Bronchial epithelial cell (primary cell): ENCODE results near the gene PCYT1A. TPM values are rescaled to one million over a fixed set of nuclear protein-coding genes. Genes with fewer than 3 reads are reported as not detected.

Experiments
- DNase-seq: peaks from one replicate; pipeline ENCODE4 v3.0.0-alpha.2; 2010; ENCODE audit warnings: low read depth
- FAIRE-seq: peaks from 2 replicates; lab custom pipeline; 2011; peaks lifted over from hg19 to GRCh38; lab: Jason Lieb, UNC
- H3K27me3 ChIP-seq: 2 replicates; pipeline ENCODE4 v1.5.1; 2011; ENCODE audit warnings: low read length; ENCODE audit not compliant: control insufficient read depth, insufficient read depth
- H3K36me3 ChIP-seq: 2 replicates; pipeline ENCODE4 v1.5.1; 2011; ENCODE audit warnings: low read length; ENCODE audit not compliant: control insufficient read depth, insufficient read depth
- H3K4me3 ChIP-seq: 2 replicates; pipeline ENCODE4 v1.5.1; 2011; ENCODE audit warnings: mild to moderate bottlenecking, low read depth, low read length, control low read depth
- CTCF ChIP-seq: IDR thresholded peaks from 2 replicates; pipeline ENCODE4 v1.5.1; 2011; ENCODE audit warnings: mild to moderate bottlenecking, moderate library complexity, low read length, control low read depth, inconsistent platforms; ENCODE audit not compliant: insufficient read depth, severe bottlenecking
- total RNA-seq: library from RNA; depleted of rRNA; stranded (reverse); fragments of >200 nt; gene quantifications from 2 replicates; pipeline ENCODE4 v1.2.1, GENCODE V29; 2014

PCYT1A gene
- total RNA-seq, 1 donor from 2014 or later = 52.9 TPM

- Histone ChIP-seq H3K36me3 (peaks cover 1% of the 10 kb centered on the region), H3K4me3 (no peak overlapping the region), H3K27me3 (no peaks in the 10 kb centered on the region)
- DNase-seq (no peak), FAIRE-seq (no peak)
- TF ChIP-seq CTCF = no peak
These were observed 6.7 kb downstream of the PCYT1A start for GRCh38 chr3:196280689-196281440.

- Histone ChIP-seq H3K36me3 (peaks cover 18% of the 10 kb centered on the region), H3K27me3 (no peaks in the 10 kb centered on the region), H3K4me3 (no peak overlapping the region)
- FAIRE-seq (no peak), DNase-seq (no peak)
- no peak for TF ChIP-seq CTCF
These were observed 12.4 kb downstream of the PCYT1A start for GRCh38 chr3:196275126-196275525.

GRCh38 chr3:196274585-196274984, 12.9 kb downstream of the PCYT1A start:
- Histone ChIP-seq H3K27me3 (no peaks in the 10 kb centered on the region), H3K36me3 (peaks cover 18% of the 10 kb centered on the region), H3K4me3 (no peak overlapping the region)
- FAIRE-seq (no peak), DNase-seq (peak; percentile 28)
- no peak for TF ChIP-seq CTCF

DNA sequence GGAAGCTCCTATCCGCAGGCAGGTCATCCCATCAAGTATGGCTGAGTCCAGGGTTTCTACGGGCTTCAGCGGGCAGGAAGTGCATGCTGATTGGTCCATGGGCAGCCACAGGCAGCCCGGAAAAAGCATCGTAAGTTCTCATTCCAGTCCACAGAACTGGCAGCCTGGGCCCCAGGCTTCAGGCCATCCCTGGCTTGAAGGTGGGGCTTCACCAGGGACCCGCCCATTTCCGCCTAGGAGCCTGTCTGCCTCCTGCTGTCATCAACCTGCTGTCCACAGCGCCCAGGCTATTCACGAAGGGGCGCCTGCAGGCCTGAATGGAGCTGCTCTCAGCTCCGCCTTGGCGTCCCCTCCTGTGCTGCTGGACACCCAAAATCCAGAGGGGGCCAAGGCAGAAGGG, 13.9 kb downstream of the PCYT1A start:
- H3K36me3 ChIP-seq = peaks cover 19% of the 10 kb centered on the region
- FAIRE-seq (no peak), DNase-seq (no peak)
- no peaks in the 10 kb centered on the region for H3K27me3 ChIP-seq
- H3K4me3 ChIP-seq = no peak overlapping the region
- TF ChIP-seq CTCF = no peak

DNA sequence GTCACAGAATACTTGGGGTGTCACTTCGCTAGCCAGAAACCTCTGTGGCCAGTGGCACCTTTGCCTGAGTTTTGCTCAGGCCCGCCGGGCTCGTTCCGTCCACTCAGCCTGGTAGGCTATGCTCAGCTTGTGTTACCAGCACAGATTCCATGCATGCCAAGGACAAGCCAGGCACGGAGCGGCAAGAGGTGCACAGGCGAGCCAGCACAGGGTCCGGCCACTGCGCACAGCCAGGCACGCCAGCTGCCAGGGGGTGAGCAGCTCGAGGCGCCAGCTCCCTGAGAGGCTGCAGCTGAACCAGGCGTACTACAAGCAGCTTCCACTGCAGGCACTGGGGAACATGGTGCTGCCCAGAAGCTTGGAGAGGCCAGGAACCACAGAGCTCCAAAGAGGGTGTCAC, 14.7 kb downstream of the PCYT1A start:
- peaks cover 19% of the 10 kb centered on the region for H3K36me3 ChIP-seq
- no peak overlapping the region for H3K4me3 ChIP-seq
- DNase-seq = no peak
- no peak for TF ChIP-seq CTCF
- H3K27me3 ChIP-seq = no peaks in the 10 kb centered on the region
- FAIRE-seq = no peak

DNA sequence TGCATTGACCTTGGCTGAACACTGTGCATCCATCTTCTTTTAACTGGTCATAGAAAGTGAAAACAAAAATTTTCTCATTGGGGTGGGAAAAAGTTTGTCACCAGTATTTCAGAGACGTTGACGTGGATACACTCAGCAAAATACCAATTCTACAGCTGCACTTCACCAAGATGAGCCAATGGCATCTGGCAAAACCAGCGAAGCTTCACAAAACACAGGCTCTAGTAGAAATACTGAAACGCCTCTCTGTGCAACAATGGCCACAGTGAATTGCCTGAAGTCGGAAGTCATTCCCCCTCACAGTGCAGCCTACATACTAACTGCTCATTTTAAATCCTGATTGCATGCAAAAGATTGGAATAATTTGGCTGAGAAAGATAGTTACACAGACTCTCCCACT, 17.0 kb downstream of the PCYT1A start:
- no peak for FAIRE-seq
- no peaks in the 10 kb centered on the region for H3K27me3 ChIP-seq
- no peak for TF ChIP-seq CTCF
- H3K4me3 ChIP-seq = no peak overlapping the region
- H3K36me3 ChIP-seq = peaks cover 21% of the 10 kb centered on the region
- DNase-seq = no peak
